ENCODE measurements around the gene GPC6.

DNA sequence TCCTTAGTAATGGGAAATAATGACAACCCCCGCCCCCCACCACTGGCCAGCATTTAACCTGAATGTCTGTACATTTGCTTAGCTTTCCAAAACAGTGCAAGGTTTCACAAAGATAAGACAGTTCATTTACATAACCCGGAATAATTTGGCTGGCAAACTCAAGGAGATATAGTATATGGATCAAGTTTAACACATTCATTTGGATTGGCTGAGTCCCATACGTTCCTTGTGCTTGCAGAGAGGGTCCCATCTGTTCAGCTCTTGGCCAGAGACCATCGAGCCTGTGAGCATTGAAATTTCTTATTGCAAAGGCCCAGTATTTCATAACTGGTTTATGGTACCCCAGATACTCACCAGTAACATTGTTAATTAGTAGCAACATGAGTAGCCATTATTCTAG, 116.5 kb downstream of the GPC6 start:
- TF ChIP-seq, protein P1, sequence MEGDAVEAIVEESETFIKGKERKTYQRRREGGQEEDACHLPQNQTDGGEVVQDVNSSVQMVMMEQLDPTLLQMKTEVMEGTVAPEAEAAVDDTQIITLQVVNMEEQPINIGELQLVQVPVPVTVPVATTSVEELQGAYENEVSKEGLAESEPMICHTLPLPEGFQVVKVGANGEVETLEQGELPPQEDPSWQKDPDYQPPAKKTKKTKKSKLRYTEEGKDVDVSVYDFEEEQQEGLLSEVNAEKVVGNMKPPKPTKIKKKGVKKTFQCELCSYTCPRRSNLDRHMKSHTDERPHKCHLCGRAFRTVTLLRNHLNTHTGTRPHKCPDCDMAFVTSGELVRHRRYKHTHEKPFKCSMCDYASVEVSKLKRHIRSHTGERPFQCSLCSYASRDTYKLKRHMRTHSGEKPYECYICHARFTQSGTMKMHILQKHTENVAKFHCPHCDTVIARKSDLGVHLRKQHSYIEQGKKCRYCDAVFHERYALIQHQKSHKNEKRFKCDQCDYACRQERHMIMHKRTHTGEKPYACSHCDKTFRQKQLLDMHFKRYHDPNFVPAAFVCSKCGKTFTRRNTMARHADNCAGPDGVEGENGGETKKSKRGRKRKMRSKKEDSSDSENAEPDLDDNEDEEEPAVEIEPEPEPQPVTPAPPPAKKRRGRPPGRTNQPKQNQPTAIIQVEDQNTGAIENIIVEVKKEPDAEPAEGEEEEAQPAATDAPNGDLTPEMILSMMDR (IDR thresholded peaks at IDR 0.05): no peak
- no peak for TF ChIP-seq POLR2AphosphoS5 (IDR thresholded peaks at IDR 0.05; ENCODE audit: insufficient read depth in 1 of 2, low read depth in 1 of 2)

Measured in vagina (tissue), 2 donors.